ENCODE results near the gene IL3RA. TPM values are rescaled to one million over a fixed set of nuclear protein-coding genes. Genes with fewer than 3 reads are reported as not detected.

Gene IL3RA
- total RNA-seq, 2 experiments from 2014 or later = not detected

GRCh38 chrX:1393871-1394615, 57.5 kb downstream of the IL3RA start:
- Histone ChIP-seq H3K27ac (ENCODE audit: low read depth, low read length, poor library complexity, severe bottlenecking) (no peak overlapping the region), H3K9me2 (ENCODE audit: insufficient read depth, low read length) (no peaks in the 10 kb centered on the region), H3K79me2 (ENCODE audit: insufficient read depth, low read depth, low read length) (peaks cover 60% of the 10 kb centered on the region), H3K4me1 (ENCODE audit: insufficient read depth, low read length, poor library complexity, severe bottlenecking) (peaks cover 29% of the 10 kb centered on the region), H3K9me3 (ENCODE audit: low read length) (no peaks in the 10 kb centered on the region), H3K36me3 (ENCODE audit: insufficient read depth, low read length) (peaks cover 72% of the 10 kb centered on the region), H3K4me2 (ENCODE audit: low read length) (peak overlapping the region; percentile 96), H2AFZ (ENCODE audit: low read length) (no peak overlapping the region), H4K20me1 (ENCODE audit: insufficient read depth, low read length) (peaks cover 23% of the 10 kb centered on the region), H3K4me3 (ENCODE audit: low read depth, low read length, poor library complexity, severe bottlenecking) (peak overlapping the region; percentile 99)
- no TSS peak for BruUV-seq (replicated peaks)
- CTCF ChIA-PET (ENCODE audit: unreplicated experiment) = no interaction called here
- POLR2A ChIA-PET = no interaction called here
- no peak for DNase-seq (ENCODE audit: low spot score)
- intact Hi-C loops (cut with micrococcal nuclease; ENCODE audit: unreplicated experiment) = loop anchor here (2.0 to 5.0 kb wide), 4 partner anchors 59 to 187 kb away; partner anchors contain the start of gene ASMTL
- no peak for TF ChIP-seq EZH2phosphoT487 (IDR thresholded peaks at IDR 0.05; ENCODE audit: borderline replicate concordance, low read depth, low read length)
- TF ChIP-seq, protein P1, sequence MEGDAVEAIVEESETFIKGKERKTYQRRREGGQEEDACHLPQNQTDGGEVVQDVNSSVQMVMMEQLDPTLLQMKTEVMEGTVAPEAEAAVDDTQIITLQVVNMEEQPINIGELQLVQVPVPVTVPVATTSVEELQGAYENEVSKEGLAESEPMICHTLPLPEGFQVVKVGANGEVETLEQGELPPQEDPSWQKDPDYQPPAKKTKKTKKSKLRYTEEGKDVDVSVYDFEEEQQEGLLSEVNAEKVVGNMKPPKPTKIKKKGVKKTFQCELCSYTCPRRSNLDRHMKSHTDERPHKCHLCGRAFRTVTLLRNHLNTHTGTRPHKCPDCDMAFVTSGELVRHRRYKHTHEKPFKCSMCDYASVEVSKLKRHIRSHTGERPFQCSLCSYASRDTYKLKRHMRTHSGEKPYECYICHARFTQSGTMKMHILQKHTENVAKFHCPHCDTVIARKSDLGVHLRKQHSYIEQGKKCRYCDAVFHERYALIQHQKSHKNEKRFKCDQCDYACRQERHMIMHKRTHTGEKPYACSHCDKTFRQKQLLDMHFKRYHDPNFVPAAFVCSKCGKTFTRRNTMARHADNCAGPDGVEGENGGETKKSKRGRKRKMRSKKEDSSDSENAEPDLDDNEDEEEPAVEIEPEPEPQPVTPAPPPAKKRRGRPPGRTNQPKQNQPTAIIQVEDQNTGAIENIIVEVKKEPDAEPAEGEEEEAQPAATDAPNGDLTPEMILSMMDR (conservative IDR thresholded peaks at IDR 0.05; ENCODE audit: low read length) = no peak

GRCh38 chrX:1394731-1395501, 58.3 kb downstream of the IL3RA start:
- ChIA-PET CTCF (ENCODE audit: unreplicated experiment) (no interaction called here), POLR2A (no interaction called here)
- Histone ChIP-seq H3K27ac (ENCODE audit: low read depth, low read length, poor library complexity, severe bottlenecking) (no peak overlapping the region), H3K4me2 (ENCODE audit: low read length) (peak overlapping the region; percentile 96), H3K9me2 (ENCODE audit: insufficient read depth, low read length) (no peaks in the 10 kb centered on the region), H3K9me3 (ENCODE audit: low read length) (no peaks in the 10 kb centered on the region), H2AFZ (ENCODE audit: low read length) (no peak overlapping the region), H3K4me3 (ENCODE audit: low read depth, low read length, poor library complexity, severe bottlenecking) (peak overlapping the region; percentile 1), H3K4me1 (ENCODE audit: insufficient read depth, low read length, poor library complexity, severe bottlenecking) (peaks cover 27% of the 10 kb centered on the region), H3K36me3 (ENCODE audit: insufficient read depth, low read length) (peaks cover 72% of the 10 kb centered on the region), H3K79me2 (ENCODE audit: insufficient read depth, low read depth, low read length) (peaks cover 51% of the 10 kb centered on the region), H4K20me1 (ENCODE audit: insufficient read depth, low read length) (peaks cover 14% of the 10 kb centered on the region)
- no peak for TF ChIP-seq EZH2phosphoT487 (IDR thresholded peaks at IDR 0.05; ENCODE audit: borderline replicate concordance, low read depth, low read length)
- TF ChIP-seq, protein P1 (conservative IDR thresholded peaks at IDR 0.05; ENCODE audit: low read length) = no peak
- intact Hi-C loops (cut with micrococcal nuclease; ENCODE audit: unreplicated experiment) = loop anchor here (5.0 kb wide), 2 partner anchors 148 to 188 kb away; no protein-coding TSS in a partner anchor
- no TSS peak for BruUV-seq (replicated peaks)
- no peak for DNase-seq (ENCODE audit: low spot score)

Measured in OCI-LY7 (cell line).